Endometrial microvascular endothelial cells (primary cell): ENCODE measurements around the gene PRPS1. TPM values are rescaled to one million over a fixed set of nuclear protein-coding genes. Genes with fewer than 3 reads are reported as not detected.
"Not testable (repeated sequence)": the region's sequence is repeated elsewhere in the genome, so short reads cannot be mapped to it uniquely, and the experiment has no call there.

ENCODE experiments used
- in situ Hi-C: cut with HindIII; loops from 2 replicates; pipeline ENCODE4 v1.10.0; 2017; ENCODE audit warnings: low sequenced_read_pairs, low pct_unique_long_range_greater_than_20kb; ENCODE audit errors: inconsistent ontology term
- total RNA-seq: library from RNA; depleted of rRNA; stranded (reverse); fragments of >200 nt; gene quantifications from one replicate; pipeline ENCODE4 v1.2.3, GENCODE V29; 2015; ENCODE audit errors: inconsistent ontology term

PRPS1 gene
- total RNA-seq, 1 donor from 2014 or later: 56.3 TPM

DNA sequence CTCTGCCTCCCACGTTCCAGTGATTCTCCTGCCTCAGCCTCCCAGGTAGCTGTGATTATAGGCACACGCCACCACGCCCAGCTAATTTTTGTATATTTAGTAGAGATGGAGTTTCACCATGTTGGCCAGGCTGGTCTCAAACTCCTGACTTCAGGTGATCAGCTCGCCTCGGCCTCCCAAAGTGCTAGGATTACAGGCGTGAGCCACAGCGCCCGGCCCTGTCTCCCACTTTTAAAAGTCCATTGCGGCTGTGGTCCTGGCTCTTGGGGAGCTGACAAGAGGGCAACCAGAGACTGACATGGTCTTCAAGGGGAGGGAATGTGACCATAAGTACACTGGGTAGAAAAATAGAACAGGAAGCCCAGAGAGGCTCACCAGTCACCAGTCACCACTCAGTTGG, 42.9 kb downstream of the PRPS1 start:
- in situ Hi-C loops: not testable (repeated sequence)

DNA sequence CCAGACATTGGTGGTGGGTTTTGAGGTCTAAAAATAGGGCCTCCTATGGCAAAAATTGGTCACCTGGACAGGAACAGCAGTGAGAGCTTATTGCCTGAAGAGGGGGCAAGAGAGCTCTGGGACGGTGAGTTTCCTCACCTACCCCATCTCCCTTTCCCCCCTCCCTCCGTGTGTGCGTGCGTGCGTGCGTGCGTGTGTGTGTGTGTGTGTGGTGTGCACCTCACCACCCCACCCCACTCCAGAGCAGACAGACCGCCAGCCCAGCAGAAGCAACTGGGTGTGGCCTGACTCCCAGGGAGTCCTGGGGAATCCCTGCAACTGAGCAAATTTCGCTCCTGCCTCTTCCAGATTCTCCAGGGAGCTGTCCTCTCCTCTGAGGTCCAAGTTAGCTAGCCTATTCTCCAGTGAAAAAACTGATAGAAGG, 44.7 kb downstream of the PRPS1 start:
- in situ Hi-C loops: no loop called here

DNA sequence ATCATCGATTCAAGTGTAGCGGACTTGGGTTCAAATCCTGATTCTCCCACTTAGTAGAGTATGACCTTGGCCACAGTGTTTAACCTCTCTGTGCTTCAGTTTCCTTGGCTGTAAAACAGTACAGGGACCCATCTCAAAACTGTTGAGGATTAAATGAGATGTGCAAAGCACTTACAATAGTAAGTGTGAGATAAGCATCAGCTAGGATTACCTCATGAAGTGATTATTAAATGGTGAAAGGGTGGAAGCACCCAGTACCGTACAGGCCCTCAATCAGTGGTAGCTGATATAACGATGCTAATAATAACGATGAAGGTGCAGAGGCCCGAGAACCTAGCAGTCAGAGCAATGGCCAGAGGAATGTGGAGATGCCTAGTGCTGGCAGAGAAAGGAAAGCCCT, 45.1 kb downstream of the PRPS1 start:
- in situ Hi-C loops: no loop called here

DNA sequence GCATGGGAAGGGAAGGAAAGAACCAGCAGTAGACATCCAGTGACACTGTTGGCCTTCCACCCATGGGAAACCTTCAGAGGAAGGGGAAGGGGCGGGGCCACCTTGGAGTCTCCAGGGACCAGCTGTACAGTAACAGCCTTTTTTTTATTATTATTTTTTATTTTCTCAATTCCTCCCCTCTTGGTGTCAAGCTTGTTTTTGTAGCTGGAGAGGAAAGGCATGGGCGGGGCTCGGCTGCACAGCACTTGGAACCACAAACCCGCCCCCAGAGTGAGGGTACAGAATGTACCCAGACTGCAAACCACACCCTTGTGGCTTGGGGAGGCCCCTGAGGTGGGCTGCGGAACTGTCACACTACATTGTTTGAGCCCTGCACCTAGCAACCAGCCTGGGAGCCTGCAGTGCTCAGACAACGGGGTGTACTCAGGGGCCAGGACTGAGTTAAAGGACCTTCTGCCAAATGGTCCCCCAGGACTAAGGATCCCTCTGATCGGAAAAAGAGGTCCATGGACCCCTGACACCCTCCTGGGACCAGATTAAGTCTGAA, 45.7 kb downstream of the PRPS1 start:
- in situ Hi-C loops: no loop called here

DNA sequence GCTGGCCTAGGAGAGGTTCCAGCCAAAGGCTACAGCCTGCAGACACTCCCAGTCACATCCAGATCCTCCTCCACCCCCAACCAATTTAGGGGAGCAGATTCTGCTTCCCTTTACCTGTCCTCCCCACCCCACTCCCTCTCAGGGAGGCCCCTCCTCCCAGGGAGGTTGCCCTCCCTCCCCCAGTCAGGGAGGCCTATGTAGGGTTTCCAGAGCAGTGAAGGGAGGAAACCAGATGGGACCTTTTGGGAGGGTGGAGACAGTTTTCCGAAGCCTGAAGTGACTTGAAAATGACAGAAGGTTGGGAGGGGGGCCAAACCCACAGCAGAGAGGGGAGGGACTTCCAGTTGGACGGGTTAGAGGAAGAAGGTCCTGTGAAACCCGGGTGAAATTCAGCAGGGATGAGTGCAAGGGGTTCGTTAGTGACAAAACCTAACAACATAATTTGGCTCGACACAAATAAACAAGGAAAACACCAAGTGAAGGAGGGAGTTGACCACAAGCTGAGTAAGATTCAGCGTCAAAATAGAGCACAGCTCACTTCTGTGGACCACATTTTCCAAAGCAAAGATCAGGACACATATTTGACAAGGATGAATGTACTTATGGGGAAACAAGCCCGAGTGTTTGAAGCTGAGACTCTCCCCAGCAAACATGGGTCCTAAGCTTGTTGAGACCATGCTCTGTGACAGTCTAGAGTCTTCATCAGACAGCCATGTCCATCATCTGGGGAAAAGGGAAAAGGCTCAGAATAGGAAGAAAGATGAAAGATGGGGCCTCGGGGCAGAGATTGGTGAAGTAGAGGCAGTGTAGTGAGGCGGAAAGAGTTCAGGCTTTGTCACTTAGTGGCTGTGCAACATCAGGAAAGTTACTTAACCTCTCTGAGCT, 46.4 kb downstream of the PRPS1 start:
- in situ Hi-C loops: no loop called here

DNA sequence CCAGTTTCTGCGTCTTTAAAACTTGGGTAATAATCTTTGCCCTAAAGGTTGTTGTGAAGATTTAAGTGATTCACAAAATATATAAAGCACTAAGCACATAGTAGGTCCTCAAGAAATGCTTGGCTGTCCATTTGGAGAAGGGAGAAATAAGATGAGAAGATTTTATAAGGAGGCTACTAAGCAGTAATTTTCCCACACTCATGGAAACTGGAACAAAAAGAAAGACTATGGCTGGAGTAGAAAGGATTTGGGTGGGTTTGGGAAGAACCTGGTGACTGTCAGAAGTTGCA, 47.0 kb downstream of the PRPS1 start:
- in situ Hi-C loops: no loop called here

DNA sequence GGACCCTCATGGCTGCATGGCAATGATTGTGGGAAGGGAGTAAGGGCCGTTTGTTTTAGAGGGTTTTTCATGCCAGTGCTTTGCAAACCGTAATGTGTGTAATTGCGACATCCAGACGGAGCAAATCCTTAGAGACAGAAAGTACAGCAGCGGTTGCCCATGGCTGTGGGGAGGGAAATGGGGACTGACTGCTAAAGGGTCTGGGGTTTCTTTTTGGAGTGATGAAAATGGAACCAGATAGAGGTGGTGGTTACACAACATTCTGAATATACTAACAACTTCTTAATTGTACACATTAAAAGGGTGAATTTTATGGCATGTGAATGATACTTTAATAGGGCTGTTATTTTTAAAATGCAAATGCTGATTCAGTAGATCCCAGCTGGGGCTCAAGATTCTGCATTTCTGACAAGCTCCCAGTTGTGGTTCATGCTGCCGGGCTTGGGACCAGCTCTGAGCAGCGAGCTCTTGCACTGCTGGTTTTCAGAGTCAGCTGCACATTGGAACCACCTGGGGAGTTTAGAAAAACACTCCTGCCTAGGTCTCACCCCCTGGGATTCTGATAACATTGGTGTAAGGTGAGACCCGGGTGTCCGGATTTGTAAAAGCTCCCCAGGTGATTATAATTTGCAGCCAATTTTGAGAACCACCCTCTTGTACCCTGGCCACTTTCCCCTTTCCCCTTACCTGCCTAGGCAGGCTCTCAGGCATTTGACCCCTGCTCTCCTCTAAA, 47.7 kb downstream of the PRPS1 start:
- in situ Hi-C loops: no loop called here

DNA sequence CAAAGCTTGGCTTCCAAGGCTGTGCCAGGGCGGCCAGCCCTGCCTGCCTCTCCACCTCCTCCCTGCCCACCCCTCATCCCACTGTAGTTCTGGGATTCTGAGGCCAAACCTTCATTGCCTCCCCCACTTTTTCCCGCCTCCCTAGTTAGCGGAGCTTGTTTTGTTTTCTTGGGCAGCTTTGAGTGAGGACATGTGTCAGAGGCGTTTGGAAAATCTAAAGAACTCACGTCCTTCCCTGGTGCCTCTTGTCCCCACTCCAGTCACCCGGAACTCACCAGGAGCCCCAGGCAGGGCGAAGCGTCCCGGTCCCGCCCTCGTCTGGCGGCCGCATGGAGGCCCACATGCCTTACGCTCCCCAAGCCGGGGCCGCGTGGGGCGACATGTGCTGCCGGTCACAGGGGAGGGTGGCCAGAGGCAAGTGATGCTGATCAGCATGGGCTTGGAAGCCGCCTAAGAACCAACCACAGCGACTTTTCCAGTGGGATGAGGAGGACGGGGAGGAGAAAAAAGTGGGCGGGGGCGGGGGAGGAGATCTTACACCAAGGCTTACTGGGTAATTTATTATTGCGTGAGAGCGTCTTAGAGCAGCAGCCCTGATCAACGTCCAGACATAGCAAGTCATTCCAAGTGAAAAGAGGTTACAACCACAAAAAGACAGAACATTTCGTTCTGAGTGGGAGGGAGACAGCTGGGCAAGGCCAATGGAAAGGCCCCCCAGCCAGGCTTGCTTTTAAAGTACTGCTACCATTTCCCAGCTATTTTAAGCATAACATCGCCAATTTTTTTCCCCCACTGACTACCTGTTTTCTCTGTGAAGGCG, 48.5 kb downstream of the PRPS1 start:
- in situ Hi-C loops: no loop called here

DNA sequence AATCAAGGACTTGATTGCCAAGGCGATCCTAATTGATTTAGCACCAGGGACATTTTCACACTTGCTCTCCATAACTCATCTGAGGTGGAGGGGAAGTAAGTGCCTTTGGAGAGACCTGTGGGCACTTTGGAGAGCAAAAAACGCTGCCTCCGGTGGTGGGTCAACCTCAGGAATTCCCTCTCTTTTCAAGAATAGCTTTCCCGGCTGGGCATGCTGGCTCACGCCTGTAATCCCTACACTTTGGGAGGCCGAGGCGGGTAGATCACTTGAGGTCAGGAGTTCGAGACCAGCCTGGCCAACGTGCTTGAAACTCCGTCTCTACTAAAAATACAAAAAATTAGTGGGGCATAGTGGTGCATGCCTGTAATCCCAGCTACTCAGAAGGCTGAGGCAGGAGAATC, 49.2 kb downstream of the PRPS1 start:
- in situ Hi-C loops: no loop called here

DNA sequence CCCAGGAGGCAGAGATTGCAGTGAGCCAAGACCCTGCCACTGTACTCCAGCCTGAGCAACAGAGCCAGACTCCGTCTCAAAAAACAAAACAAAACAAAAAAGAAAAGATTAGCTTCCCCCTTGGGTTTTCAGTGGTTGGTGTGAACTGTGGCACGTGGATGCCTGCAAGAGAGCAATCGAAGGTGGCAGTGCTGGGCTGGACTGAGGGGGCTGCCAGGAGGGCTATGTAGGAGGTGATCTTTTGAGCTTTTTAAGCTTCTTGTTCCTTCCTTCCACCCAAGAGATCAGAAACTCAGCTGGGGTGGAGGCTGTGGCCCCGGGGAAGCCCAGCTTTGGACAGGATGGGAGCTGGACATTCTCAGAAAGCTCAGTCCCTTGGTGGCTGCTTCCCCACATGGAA, 49.6 kb downstream of the PRPS1 start:
- in situ Hi-C loops: no loop called here

DNA sequence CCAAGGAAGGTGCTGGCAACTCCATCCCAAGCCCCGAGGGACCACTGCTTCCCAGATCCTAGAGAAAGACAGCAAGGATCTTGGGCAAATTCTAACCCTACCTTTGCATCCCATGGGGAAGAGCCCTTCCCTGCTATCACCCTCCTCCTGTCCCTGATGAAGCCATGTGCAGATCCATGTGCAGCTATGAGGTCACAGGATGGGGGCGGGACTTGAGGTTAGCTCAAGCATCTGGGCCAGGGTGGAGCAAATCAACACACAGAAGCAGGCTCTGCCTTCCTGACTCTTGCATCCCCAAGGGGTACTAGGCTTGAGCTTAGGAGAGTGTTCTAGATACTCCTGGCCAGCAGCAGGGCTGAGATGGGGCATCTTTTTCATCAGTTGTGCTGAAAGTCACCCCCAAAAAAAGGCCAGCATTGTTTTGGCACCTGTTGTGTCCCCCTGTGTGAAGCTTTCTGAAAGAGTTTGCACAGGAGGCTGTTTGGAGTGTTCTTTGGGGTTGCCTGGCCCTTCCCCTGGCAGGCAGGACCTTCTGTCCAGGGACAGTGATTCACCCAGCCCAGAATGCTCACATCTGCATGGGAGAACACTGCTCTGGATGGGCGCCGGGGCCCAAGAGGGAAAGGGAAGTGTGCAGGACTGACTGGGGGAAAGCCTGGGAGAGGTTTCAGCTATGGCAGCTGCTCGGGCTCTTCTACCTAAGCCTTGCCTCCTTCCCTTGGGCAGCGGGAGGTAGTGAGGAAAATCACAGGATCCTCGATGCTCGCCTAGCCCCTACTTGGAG, 50.8 kb downstream of the PRPS1 start:
- in situ Hi-C loops: no loop called here

DNA sequence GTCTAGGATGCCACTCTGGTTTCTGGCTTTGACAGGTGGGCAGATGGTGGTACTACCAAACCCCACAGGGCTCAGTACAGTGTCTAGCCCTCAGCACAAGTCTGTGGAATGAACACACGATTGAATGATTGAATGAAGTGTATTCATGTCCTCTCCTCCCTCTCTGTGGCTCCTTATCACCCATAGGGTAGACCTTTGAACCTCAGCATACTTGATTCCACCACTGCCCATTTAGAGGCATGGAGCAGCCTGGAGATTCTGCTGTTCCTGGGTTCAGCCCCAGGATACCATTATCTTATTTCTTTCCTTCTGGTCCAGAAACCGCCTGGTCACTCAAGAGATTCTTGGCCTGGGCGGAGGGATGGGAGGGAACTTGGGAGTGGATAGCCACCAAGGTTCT, 53.9 kb downstream of the PRPS1 start:
- in situ Hi-C loops: no loop called here

DNA sequence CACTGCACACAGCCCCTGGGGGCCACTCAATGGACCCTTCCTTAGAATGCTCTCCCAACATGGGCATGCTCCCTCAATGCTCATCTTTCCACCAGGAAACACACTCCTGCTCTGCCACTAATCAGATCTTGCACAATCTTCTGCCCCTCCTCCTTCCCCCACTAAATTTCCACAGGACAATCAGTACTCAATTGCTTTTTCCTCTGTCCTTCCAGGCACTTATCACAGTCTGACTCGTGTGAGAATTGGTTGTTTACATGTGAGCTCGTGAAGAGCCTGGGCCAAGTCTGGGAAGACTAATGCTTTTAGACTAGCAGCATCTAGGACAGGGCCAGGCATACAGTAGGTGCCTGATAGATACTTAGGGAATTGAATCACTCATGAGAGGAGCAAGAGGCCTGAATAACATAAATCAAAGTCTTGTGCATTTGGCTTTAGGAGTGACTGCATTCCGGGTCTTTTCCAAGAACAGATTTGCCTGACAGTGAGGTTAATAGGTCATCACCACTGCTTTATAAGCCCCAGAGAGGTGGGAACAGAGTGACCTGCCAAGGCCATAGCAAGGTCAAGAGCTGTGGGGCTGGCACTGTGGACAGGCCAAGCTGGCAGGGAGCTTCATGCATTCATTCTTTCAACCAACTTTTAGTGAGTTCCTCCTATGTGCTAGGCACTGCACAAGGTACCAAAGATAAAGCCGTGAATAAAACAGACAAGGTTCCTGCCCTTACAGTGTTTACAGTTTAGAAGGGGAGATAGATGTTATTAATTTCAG, 55.0 kb downstream of the PRPS1 start:
- in situ Hi-C loops: no loop called here

DNA sequence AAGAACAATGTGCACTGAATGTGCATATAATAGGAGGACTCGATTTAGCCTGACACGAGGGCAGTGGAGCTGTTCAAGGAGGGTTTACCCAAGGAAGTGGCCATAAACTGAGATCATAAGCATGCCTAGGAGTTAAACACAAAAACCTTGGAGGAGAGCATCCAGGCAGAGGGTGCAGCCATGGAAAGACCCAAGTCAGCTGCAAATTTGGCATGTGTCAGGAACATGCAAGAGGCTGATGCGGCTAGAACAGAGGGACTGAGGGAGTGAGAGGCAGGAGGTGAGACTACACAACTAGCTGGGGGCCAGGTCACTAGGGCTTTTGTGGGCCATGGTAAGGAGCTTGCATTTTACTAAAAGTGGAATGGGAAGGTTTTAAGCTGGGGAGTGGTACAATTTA, 55.6 kb downstream of the PRPS1 start:
- in situ Hi-C loops: no loop called here

DNA sequence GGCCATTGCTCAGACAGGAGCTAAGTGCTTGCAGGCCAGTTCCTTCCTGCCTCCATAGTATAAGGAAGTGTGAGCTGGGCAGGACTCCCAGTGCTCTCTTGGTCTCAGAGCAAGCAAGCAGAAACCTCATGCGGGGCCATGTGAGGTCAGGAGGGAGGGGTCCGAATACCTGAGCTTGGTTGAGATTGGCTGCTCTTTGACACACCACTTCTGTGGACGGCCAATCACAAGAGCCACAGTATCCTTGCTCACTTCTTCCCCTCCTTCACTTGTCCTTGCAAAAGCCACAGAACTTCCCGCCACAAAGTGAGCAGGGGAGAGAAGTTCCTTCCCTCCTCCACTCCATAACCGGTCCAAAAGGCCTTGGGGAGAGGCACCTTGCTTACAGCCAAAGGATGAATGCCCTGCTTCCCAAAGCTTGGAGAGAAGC, 56.7 kb downstream of the PRPS1 start:
- in situ Hi-C loops: no loop called here

DNA sequence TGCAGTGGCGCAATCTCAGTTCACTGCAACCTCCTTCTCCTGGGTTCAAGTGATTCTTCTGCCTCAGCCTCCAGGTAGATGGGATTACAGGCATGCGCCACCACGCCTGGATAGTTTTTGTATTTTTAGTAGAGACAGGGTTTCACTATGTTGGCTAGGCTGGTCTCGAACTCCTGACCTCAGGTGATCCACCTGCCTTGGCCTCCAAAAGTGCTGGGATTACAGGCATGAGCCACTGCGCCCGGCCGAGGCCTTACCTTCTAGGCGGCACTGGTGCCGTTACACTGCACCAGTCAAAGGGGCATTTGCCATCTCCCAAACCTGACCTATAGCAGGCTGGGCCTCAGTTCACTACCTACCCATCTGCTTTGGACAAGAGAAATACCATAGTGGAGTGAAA, 57.3 kb downstream of the PRPS1 start:
- in situ Hi-C loops: not testable (repeated sequence)

DNA sequence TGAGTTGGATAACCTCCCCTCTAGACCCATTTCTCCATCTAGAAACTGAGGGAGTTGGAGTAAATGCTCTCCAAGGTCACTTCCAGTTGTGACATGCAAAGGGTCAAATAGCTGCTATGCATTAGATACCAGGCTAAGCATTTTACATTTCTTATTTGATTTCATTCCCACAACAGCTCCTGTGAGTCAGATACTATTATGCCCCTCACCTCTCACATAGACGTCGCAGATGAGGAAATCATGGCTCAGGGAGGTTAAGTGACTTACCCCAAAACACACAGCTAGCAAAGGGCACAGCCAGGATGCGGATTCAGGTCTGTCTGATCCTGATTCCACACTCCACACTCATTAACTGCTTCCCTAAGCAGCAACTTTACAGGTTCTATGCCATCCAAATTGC, 57.7 kb downstream of the PRPS1 start:
- in situ Hi-C loops: no loop called here

DNA sequence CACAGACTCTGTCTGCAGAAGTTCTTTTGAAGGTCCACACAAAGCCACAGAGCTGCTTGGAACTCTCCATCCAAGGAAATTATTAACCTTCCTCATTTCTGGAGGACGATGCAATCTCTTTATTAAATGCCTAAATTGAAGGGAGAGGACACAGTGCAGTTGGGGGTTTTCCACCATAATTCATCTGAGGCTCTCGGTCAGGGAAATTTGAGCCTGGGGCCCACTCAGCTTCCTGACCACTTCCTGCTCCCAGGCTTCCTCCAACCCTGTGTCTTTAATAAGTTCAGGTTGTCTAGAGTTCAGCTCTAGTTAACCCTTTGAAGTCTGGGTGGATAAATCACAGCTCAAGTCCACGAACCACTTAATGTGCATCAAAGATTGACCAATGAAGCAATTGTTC, 58.5 kb downstream of the PRPS1 start:
- in situ Hi-C loops: no loop called here
